ENCODE measurements around the gene FOXR1.

GRCh38 chr11:119025541-119025940 is 54.0 kb downstream of the FOXR1 start:
- TF ChIP-seq CTCF (IDR thresholded peaks at IDR 0.05) (no peak), POLR2A (IDR thresholded peaks at IDR 0.05) (no peak)
